Measurements from ENCODE around the gene PTCRA.
"Not testable (repeated sequence)": the region's sequence is repeated elsewhere in the genome, so short reads cannot be mapped to it uniquely, and the experiment has no call there.

The PTCRA gene

GRCh38 chr6:42942444-42942843 lies 26.6 kb downstream of the PTCRA start:
- in situ Hi-C loops (cut with HindIII; ENCODE audit: low sequenced_read_pairs) = no loop called here

GRCh38 chr6:42947950-42948349 lies 32.1 kb downstream of the PTCRA start:
- no peak for TF ChIP-seq CTCF (IDR thresholded peaks at IDR 0.05; ENCODE audit: low read depth, low read length, missing control alignments)
- in situ Hi-C loops (cut with HindIII; ENCODE audit: low sequenced_read_pairs) = no loop called here
- no peak for DNase-seq (ENCODE audit: low read depth)

More at GRCh38 chr6:42942444-42942843, 26.6 kb downstream of the PTCRA start:
- no peak for TF ChIP-seq CTCF (IDR thresholded peaks at IDR 0.05; ENCODE audit: low read depth, low read length, missing control alignments)
- no peak overlapping the region for H3K4me3 ChIP-seq (ENCODE audit: low read depth, low read length)
- no peak for DNase-seq (ENCODE audit: low read depth)

GRCh38 chr6:42952389-42952788 lies 36.5 kb downstream of the PTCRA start:
- no peak for DNase-seq (ENCODE audit: low read depth)
- no peak for TF ChIP-seq CTCF (IDR thresholded peaks at IDR 0.05; ENCODE audit: low read depth, low read length, missing control alignments)
- H3K4me3 ChIP-seq (ENCODE audit: low read depth, low read length) = no peak overlapping the region
- in situ Hi-C loops (cut with HindIII; ENCODE audit: low sequenced_read_pairs) = no loop called here

More at GRCh38 chr6:42947950-42948349, 32.1 kb downstream of the PTCRA start:
- H3K4me3 ChIP-seq (ENCODE audit: low read depth, low read length) = no peak overlapping the region

GRCh38 chr6:42954405-42954804 lies 38.6 kb downstream of the PTCRA start:
- DNase-seq (ENCODE audit: low read depth); H3K4me3 ChIP-seq (ENCODE audit: low read depth, low read length); in situ Hi-C loops (cut with HindIII; ENCODE audit: low sequenced_read_pairs): not testable (repeated sequence)

- in situ Hi-C loops (cut with HindIII; ENCODE audit: low sequenced_read_pairs) = no loop called here
- no peak for TF ChIP-seq CTCF (IDR thresholded peaks at IDR 0.05; ENCODE audit: low read depth, low read length, missing control alignments)
- no peak for DNase-seq (ENCODE audit: low read depth)
Measured at GRCh38 chr6:42958125-42958524, 42.3 kb downstream of the PTCRA start.

GRCh38 chr6:42959917-42960242 lies 44.0 kb downstream of the PTCRA start:
- no peak for DNase-seq (ENCODE audit: low read depth)
- in situ Hi-C loops (cut with HindIII; ENCODE audit: low sequenced_read_pairs) = no loop called here
- peak overlapping the region; percentile 46 for H3K4me3 ChIP-seq (ENCODE audit: low read depth, low read length)
- TF ChIP-seq CTCF (IDR thresholded peaks at IDR 0.05; ENCODE audit: low read depth, low read length, missing control alignments) = no peak

More at GRCh38 chr6:42958125-42958524, 42.3 kb downstream of the PTCRA start:
- no peak overlapping the region for H3K4me3 ChIP-seq (ENCODE audit: low read depth, low read length)

GRCh38 chr6:42960243-42961019 lies 44.6 kb downstream of the PTCRA start, which contains the start of gene GNMT:
TSS of gene GNMT (plus strand) at chr6:42960754. CDS start at chr6:42960768, 14 bp downstream.
- in situ Hi-C loops (cut with HindIII; ENCODE audit: low sequenced_read_pairs) = no loop called here
- H3K4me3 ChIP-seq (ENCODE audit: low read depth, low read length) = peak within 1 kb of the TSS; percentile 46
- DNase-seq (ENCODE audit: low read depth) = no peak
- TF ChIP-seq CTCF (IDR thresholded peaks at IDR 0.05; ENCODE audit: low read depth, low read length, missing control alignments) = no peak
